HepG2 (cell line): ENCODE results near the gene AGMO. TPM values are rescaled to one million over a fixed set of nuclear protein-coding genes. Genes with fewer than 3 reads are reported as not detected.

Source experiments
- ATAC-seq: fragments of 200-7000 bp; cut with Tn5 transposase; 3 replicates; pipeline ENCODE4 v1.9.1; 2020; ENCODE audit warnings: mild to moderate bottlenecking, moderate library complexity
- BruUV-seq: library from RNA; stranded (reverse); fragments of 400-500 nt; replicated peaks from 2 replicates; lab custom pipeline; 2021; lab: Mats Ljungman, UMichigan
- CTCF ChIA-PET: fragments of 300-600 bp; formaldehyde crosslinking; extraction: SDS; loops from one replicate; lab custom pipeline; 2021; ENCODE audit warnings: low total read pairs, inconsistent platforms, low intra/inter-chr PET ratio; lab: Yijun Ruan, JAX
- POLR2A ChIA-PET: fragments of 350-600 bp; sonication (Branson Sonifier 250); formaldehyde crosslinking; loops from one replicate; lab custom pipeline; 2020; ENCODE audit warnings: antibody characterized with exemption, inconsistent platforms; lab: Yijun Ruan, JAX
- DNase-seq: peaks from one replicate; pipeline ENCODE4 v3.0.0-alpha.2; 2015; ENCODE audit warnings: low spot score
- FAIRE-seq: peaks from 3 replicates; lab custom pipeline; 2011; peaks lifted over from hg19 to GRCh38; lab: Jason Lieb, UNC
- H2AFZ ChIP-seq: one replicate; pipeline ENCODE4 v1.6.1; 2011; ENCODE audit warnings: low read length, inconsistent platforms
- H3K27ac ChIP-seq: fragments of 300-600 bp; 3 replicates; pipeline ENCODE4 v1.8.0; 2011; ENCODE audit warnings: mixed run types, mild to moderate bottlenecking, mixed read lengths, low read length, inconsistent platforms; ENCODE audit not compliant: insufficient read depth; ENCODE audit errors: extremely low read length
- H3K27me3 ChIP-seq, 2 experiments: fragments of 200-600 bp in 1 of 2; 2 replicates in 1 of 2; 3 replicates in 1 of 2; pipeline versions ENCODE4 v1.6.0 to v1.8.0; 2011; ENCODE audit warnings: low read length in 2 of 2, mild to moderate bottlenecking in 2 of 2, moderate library complexity in 2 of 2, inconsistent platforms in 1 of 2; ENCODE audit not compliant: insufficient read depth in 2 of 2, control insufficient read depth in 1 of 2
- H3K36me3 ChIP-seq, 2 experiments: fragments of 200-600 bp in 1 of 2; replicated peaks in 1 of 2; 2 replicates in 1 of 2; 3 replicates in 1 of 2; pipeline versions ENCODE4 v1.5.1 to v1.8.0; 2011; ENCODE audit warnings: low read length in 2 of 2, inconsistent platforms in 1 of 2; ENCODE audit not compliant: insufficient read depth in 2 of 2, control insufficient read depth in 1 of 2
- H3K4me1 ChIP-seq: 2 replicates; pipeline ENCODE4 v1.5.1; 2012; ENCODE audit warnings: low read length, inconsistent platforms; ENCODE audit not compliant: insufficient read depth
- H3K4me2 ChIP-seq: 2 replicates; pipeline ENCODE4 v1.6.0; 2011; ENCODE audit warnings: low read depth, low read length, inconsistent platforms
- H3K4me3 ChIP-seq, 3 experiments: fragments of 200-600 bp in 1 of 3; sonication (generic), shearing (Covaris generic) in 1 of 3; replicated peaks in 1 of 3; 2 replicates each; pipeline ENCODE4 v1.5.1; 2011 to 2016; ENCODE audit warnings: low read length in 3 of 3, inconsistent platforms in 2 of 3, low read depth in 2 of 3, mild to moderate bottlenecking in 2 of 3, control low read depth in 1 of 3, mixed read lengths in 1 of 3; ENCODE audit not compliant: insufficient read depth in 1 of 3
- H3K79me2 ChIP-seq: one replicate; pipeline ENCODE4 v1.6.1; 2011; ENCODE audit warnings: low read length, inconsistent platforms; ENCODE audit not compliant: insufficient read depth
- H3K9ac ChIP-seq: 2 replicates; pipeline ENCODE4 v1.6.0; 2011; ENCODE audit warnings: mild to moderate bottlenecking, low read depth, low read length, inconsistent platforms; ENCODE audit not compliant: insufficient read depth
- H3K9me3 ChIP-seq: 2 replicates; pipeline ENCODE4 v1.5.1; 2012; ENCODE audit warnings: mild to moderate bottlenecking, low read length
- H4K20me1 ChIP-seq: 2 replicates; pipeline ENCODE4 v1.6.0; 2011; ENCODE audit warnings: inconsistent platforms, mild to moderate bottlenecking, low read length, moderate library complexity; ENCODE audit not compliant: insufficient read depth
- BCL6 ChIP-seq: IDR thresholded peaks from 2 replicates; pipeline ENCODE4 v1.6.1; 2016; ENCODE audit warnings: missing genetic modification reagents, missing compliant biosample characterization
- PAXIP1 ChIP-seq: sonication (generic); formaldehyde crosslinking; conservative IDR thresholded peaks from 2 replicates; pipeline ENCODE4 v1.4.0; 2020; ENCODE audit warnings: mild to moderate bottlenecking, missing genetic modification reagents, moderate library complexity
- RORA ChIP-seq: sonication (generic); formaldehyde crosslinking; IDR thresholded peaks from 2 replicates; pipeline ENCODE4 v1.5.0; 2020; ENCODE audit warnings: mild to moderate bottlenecking, missing genetic modification reagents, moderate library complexity
- ZBTB46 ChIP-seq: sonication (generic); formaldehyde crosslinking; IDR thresholded peaks from 2 replicates; pipeline ENCODE4 v1.4.0; 2020; ENCODE audit warnings: mild to moderate bottlenecking, missing genetic modification reagents, borderline replicate concordance
- WGBS: methylation state at CpG from one replicate; pipeline ENCODE4 v1.1.6; 2017; ENCODE audit warnings: low lambda C conversion rate; 5-methylcytosine and 5-hydroxymethylcytosine counted together
- in situ Hi-C: cut with HindIII; loops from 2 replicates; pipeline ENCODE4 v1.10.0; 2017; ENCODE audit warnings: low pct_unique_long_range_greater_than_20kb; ENCODE audit not compliant: extremely low pct_ligation_motif_present
- intact Hi-C: fragments of 100-400 bp; cut with micrococcal nuclease; formaldehyde crosslinking; loops from one replicate; pipeline ENCODE4 v1.10.0; 2022; ENCODE audit not compliant: unreplicated experiment
- polyA plus RNA-seq, 8 experiments: library from polyadenylated mRNA; depleted of rRNA in 3 of 8; stranded (reverse) in 7 of 8; unstranded in 1 of 8; fragments of >200 nt; fragmentation: Illumina TruSeq in 4 of 8; extraction: Trizol in 4 of 8; gene quantifications; 2 replicates each; pipeline versions ENCODE4 v1.2.1 to v1.2.3, GENCODE V29; 2011 to 2016; ENCODE audit warnings: low read depth in 4 of 8, missing spikeins in 1 of 8, mixed read lengths in 1 of 8; ENCODE audit not compliant: insufficient read depth in 1 of 8
- total RNA-seq, 5 experiments: library from RNA; depleted of rRNA; stranded (reverse); fragments of >200 nt; fragmentation: Illumina TruSeq; extraction: Trizol; gene quantifications; 2 replicates each; pipeline ENCODE4 v1.2.3, GENCODE V29; 2016; ENCODE audit warnings: low read depth in 1 of 5

The AGMO gene
- total and polyA plus RNA-seq, 2 of the 13 experiments (the other 11 are each of a cell fraction or from before 2014, with no cell fraction given): 0.22 to 0.50 TPM

GRCh38 chr7:15376600-15376999 lies 185.2 kb downstream of the AGMO start:
- no peak overlapping the region for H3K4me2 ChIP-seq
- intact Hi-C loops (loop anchor here (10.0 kb wide), 1 partner anchor 1288 kb away; no protein-coding TSS in a partner anchor), in situ Hi-C loops (no loop called here)
- no TSS peak for BruUV-seq
- no peaks in the 10 kb centered on the region for H3K27me3 ChIP-seq
- no peaks in the 10 kb centered on the region for H3K79me2 ChIP-seq
- H2AFZ ChIP-seq: no peak overlapping the region
- no peak overlapping the region for H3K27ac ChIP-seq
- H3K9me3 ChIP-seq: peaks cover 84% of the 10 kb centered on the region
- ChIA-PET POLR2A (no interaction called here), CTCF (no interaction called here)
- 5% methylated on average over 2 of the region's 2 CpGs for whole genome bisulfite sequencing
- ATAC-seq: peak; percentile 44; the same call in 2 of the 3 replicates
- TF ChIP-seq PAXIP1 (0 out of 2 replicates have a peak, but pooled peaks have one; percentile 24), RORA (CRISPR knock-in tag) (no peak), ZBTB46 (no peak), BCL6 (peak; percentile 12; the same call in 1 of the 2 replicates)
- TF ChIP-seq, all 625 proteins: peak for 2
- DNase-seq (no peak), FAIRE-seq (no peak)
- Histone ChIP-seq H3K4me3 (no peak overlapping the region), H3K36me3 (no peaks in the 10 kb centered on the region), H3K4me1 (no peaks in the 10 kb centered on the region), H3K9ac (no peak overlapping the region), H4K20me1 (no peaks in the 10 kb centered on the region)
